Hippocampal formation (tissue), 2 donors: ENCODE results near the gene CACNA2D3.

Source experiments
- DNase-seq, 2 donors: peaks; one replicate each; lab custom pipeline; 2025; lab: John Stamatoyannopoulos, UW

The CACNA2D3 gene

GRCh38 chr3:54530944-54531343, 408.6 kb downstream of the CACNA2D3 start:
- no peak for DNase-seq

- no peak for DNase-seq
These were observed 409.4 kb downstream of the CACNA2D3 start for GRCh38 chr3:54531741-54532140.

- DNase-seq, result no peak
These were observed 411.5 kb downstream of the CACNA2D3 start for GRCh38 chr3:54533856-54534255.

GRCh38 chr3:54535619-54536018, 413.3 kb downstream of the CACNA2D3 start:
- DNase-seq, result no peak

GRCh38 chr3:54536450-54536849, 414.1 kb downstream of the CACNA2D3 start:
- DNase-seq, result no peak

GRCh38 chr3:54537506-54537905, 415.2 kb downstream of the CACNA2D3 start:
- DNase-seq, result no peak

GRCh38 chr3:54538346-54538745, 416.0 kb downstream of the CACNA2D3 start:
- no peak for DNase-seq

- no peak for DNase-seq
These were observed 419.0 kb downstream of the CACNA2D3 start for GRCh38 chr3:54541369-54541768.

- DNase-seq, result no peak
These were observed 421.1 kb downstream of the CACNA2D3 start for GRCh38 chr3:54543446-54543845.

- no peak for DNase-seq
These were observed 424.7 kb downstream of the CACNA2D3 start for GRCh38 chr3:54547051-54547450.

- no peak for DNase-seq
These were observed 425.5 kb downstream of the CACNA2D3 start for GRCh38 chr3:54547846-54548245.

- DNase-seq, result no peak
These were observed 427.4 kb downstream of the CACNA2D3 start for GRCh38 chr3:54549607-54550220.

GRCh38 chr3:54550221-54550977, 428.0 kb downstream of the CACNA2D3 start:
- no peak for DNase-seq

GRCh38 chr3:54556630-54557029, 434.3 kb downstream of the CACNA2D3 start:
- no peak for DNase-seq

GRCh38 chr3:54557538-54558428, 435.4 kb downstream of the CACNA2D3 start:
- DNase-seq, result no peak

- DNase-seq, result no peak
These were observed 441.3 kb downstream of the CACNA2D3 start for GRCh38 chr3:54563501-54564200.

- DNase-seq, result no peak
These were observed 442.1 kb downstream of the CACNA2D3 start for GRCh38 chr3:54564374-54564925.

- DNase-seq, result no peak
These were observed 443.6 kb downstream of the CACNA2D3 start for GRCh38 chr3:54565956-54566355.

GRCh38 chr3:54567949-54568348, 445.6 kb downstream of the CACNA2D3 start:
- DNase-seq, result no peak

GRCh38 chr3:54570008-54570407, 447.7 kb downstream of the CACNA2D3 start:
- DNase-seq, result no peak

- DNase-seq, result no peak
These were observed 450.0 kb downstream of the CACNA2D3 start for GRCh38 chr3:54572197-54572895.
